ENCODE results near the gene ATG13.

GRCh38 chr11:46665356-46665755 lies 48.0 kb downstream of the ATG13 start:
- TF ChIP-seq CTCF (IDR thresholded peaks at IDR 0.05) (no peak), POLR2A (IDR thresholded peaks at IDR 0.05) (no peak)

All from ovary (tissue), 3 donors.